IgD-negative memory B cell (primary cell): ENCODE measurements around the gene SPDYE2. TPM values are rescaled to one million over a fixed set of nuclear protein-coding genes. Genes with fewer than 3 reads are reported as not detected.
"Not testable (repeated sequence)": the region's sequence is repeated elsewhere in the genome, so short reads cannot be mapped to it uniquely, and the experiment has no call there.

ENCODE experiments used
- H3K27ac Mint-ChIP-seq, 3 donors: one replicate each; pipeline ENCODE4 v1.8.0; 2020 to 2022; ENCODE audit warnings: mild to moderate bottlenecking in 3 of 3, mixed read lengths in 3 of 3, moderate library complexity in 1 of 3
- H3K27me3 Mint-ChIP-seq: one replicate; pipeline ENCODE4 v1.8.0; 2021; ENCODE audit warnings: mixed read lengths
- H3K36me3 Mint-ChIP-seq: one replicate; pipeline ENCODE4 v1.8.0; 2020; ENCODE audit warnings: mild to moderate bottlenecking, mixed read lengths
- H3K4me1 Mint-ChIP-seq, 3 donors: one replicate each; pipeline ENCODE4 v1.8.0; 2020 to 2022; ENCODE audit warnings: mixed read lengths in 3 of 3, mild to moderate bottlenecking in 1 of 3
- H3K4me3 Mint-ChIP-seq, 4 donors: one replicate each; pipeline ENCODE4 v1.8.0; 2020 to 2022; ENCODE audit warnings: mild to moderate bottlenecking in 4 of 4, mixed read lengths in 4 of 4, moderate library complexity in 3 of 4
- H3K9me3 Mint-ChIP-seq, 3 donors: one replicate each; pipeline ENCODE4 v1.8.0; 2020 to 2021; ENCODE audit warnings: mixed read lengths in 3 of 3, mild to moderate bottlenecking in 1 of 3
- polyA plus RNA-seq: library from polyadenylated mRNA; unstranded; fragments of 300-500 nt; fragmentation: Illumina TruSeq; gene quantifications from one replicate; pipeline ENCODE4 v1.2.3, GENCODE V29; 2021

Gene SPDYE2
- polyA plus RNA-seq: 1.2 TPM

- H3K9me3 Mint-ChIP-seq: not testable (repeated sequence)
Measured at GRCh38 chr7:102550808-102551422, at the start of gene SPDYE2. Gene SPDYE2, plus strand, starts transcription at chr7:102551226. Its CDS starts 2,030 bp downstream, at chr7:102553256.

GRCh38 chr7:102503141-102503540 lies 47.9 kb upstream of the SPDYE2 start:
- H3K9me3 Mint-ChIP-seq: not testable (repeated sequence)

More at GRCh38 chr7:102550808-102551422, at the start of gene SPDYE2:
- H3K4me1 Mint-ChIP-seq, H3K36me3 Mint-ChIP-seq, H3K27ac Mint-ChIP-seq, H3K4me3 Mint-ChIP-seq, H3K27me3 Mint-ChIP-seq: not testable (repeated sequence)

GRCh38 chr7:102505298-102506185 lies 45.5 kb upstream of the SPDYE2 start:
- not testable (repeated sequence) for H3K4me3 Mint-ChIP-seq, H3K9me3 Mint-ChIP-seq, H3K27me3 Mint-ChIP-seq, H3K27ac Mint-ChIP-seq, H3K4me1 Mint-ChIP-seq, H3K36me3 Mint-ChIP-seq

More at GRCh38 chr7:102503141-102503540, 47.9 kb upstream of the SPDYE2 start:
- H3K27me3 Mint-ChIP-seq, H3K4me3 Mint-ChIP-seq, H3K27ac Mint-ChIP-seq, H3K4me1 Mint-ChIP-seq, H3K36me3 Mint-ChIP-seq: not testable (repeated sequence)

- not testable (repeated sequence) for H3K4me3 Mint-ChIP-seq, H3K27ac Mint-ChIP-seq, H3K4me1 Mint-ChIP-seq, H3K27me3 Mint-ChIP-seq, H3K9me3 Mint-ChIP-seq, H3K36me3 Mint-ChIP-seq
Measured at GRCh38 chr7:102507410-102508088, 43.5 kb upstream of the SPDYE2 start.

GRCh38 chr7:102510575-102510974 lies 40.5 kb upstream of the SPDYE2 start:
- not testable (repeated sequence) for H3K4me1 Mint-ChIP-seq, H3K4me3 Mint-ChIP-seq, H3K9me3 Mint-ChIP-seq, H3K36me3 Mint-ChIP-seq, H3K27me3 Mint-ChIP-seq, H3K27ac Mint-ChIP-seq

GRCh38 chr7:102511860-102512522 lies 39.0 kb upstream of the SPDYE2 start:
- H3K4me1 Mint-ChIP-seq, H3K27ac Mint-ChIP-seq, H3K4me3 Mint-ChIP-seq, H3K36me3 Mint-ChIP-seq, H3K9me3 Mint-ChIP-seq, H3K27me3 Mint-ChIP-seq: not testable (repeated sequence)

- not testable (repeated sequence) for H3K27me3 Mint-ChIP-seq, H3K4me1 Mint-ChIP-seq, H3K36me3 Mint-ChIP-seq, H3K27ac Mint-ChIP-seq, H3K9me3 Mint-ChIP-seq
- H3K4me3 Mint-ChIP-seq: peak overlapping the region in 1 of 4 donors; percentile 65
Measured at GRCh38 chr7:102512642-102513221, 38.3 kb upstream of the SPDYE2 start.

GRCh38 chr7:102514881-102515721 lies 35.9 kb upstream of the SPDYE2 start:
- not testable (repeated sequence) for H3K27ac Mint-ChIP-seq, H3K4me3 Mint-ChIP-seq, H3K4me1 Mint-ChIP-seq, H3K27me3 Mint-ChIP-seq, H3K9me3 Mint-ChIP-seq, H3K36me3 Mint-ChIP-seq

GRCh38 chr7:102515889-102516288 lies 35.1 kb upstream of the SPDYE2 start:
- not testable (repeated sequence) for H3K27ac Mint-ChIP-seq, H3K4me3 Mint-ChIP-seq, H3K27me3 Mint-ChIP-seq, H3K4me1 Mint-ChIP-seq, H3K9me3 Mint-ChIP-seq, H3K36me3 Mint-ChIP-seq

GRCh38 chr7:102516951-102517350 lies 34.1 kb upstream of the SPDYE2 start:
- not testable (repeated sequence) for H3K27ac Mint-ChIP-seq, H3K36me3 Mint-ChIP-seq, H3K27me3 Mint-ChIP-seq, H3K4me3 Mint-ChIP-seq, H3K9me3 Mint-ChIP-seq, H3K4me1 Mint-ChIP-seq

- not testable (repeated sequence) for H3K27ac Mint-ChIP-seq, H3K27me3 Mint-ChIP-seq, H3K9me3 Mint-ChIP-seq, H3K4me3 Mint-ChIP-seq, H3K36me3 Mint-ChIP-seq, H3K4me1 Mint-ChIP-seq
Measured at GRCh38 chr7:102517550-102518147, 33.4 kb upstream of the SPDYE2 start, which contains the start of gene RASA4B. Gene RASA4B, minus strand, starts transcription at chr7:102517777. Its CDS starts 67 bp downstream, at chr7:102517710.

- H3K9me3 Mint-ChIP-seq: not testable (repeated sequence)
Measured at GRCh38 chr7:102520797-102521196, 30.2 kb upstream of the SPDYE2 start.

GRCh38 chr7:102524803-102525202 lies 26.2 kb upstream of the SPDYE2 start:
- H3K27me3 Mint-ChIP-seq, H3K4me1 Mint-ChIP-seq, H3K27ac Mint-ChIP-seq, H3K9me3 Mint-ChIP-seq, H3K4me3 Mint-ChIP-seq, H3K36me3 Mint-ChIP-seq: not testable (repeated sequence)

More at GRCh38 chr7:102520797-102521196, 30.2 kb upstream of the SPDYE2 start:
- not testable (repeated sequence) for H3K36me3 Mint-ChIP-seq, H3K27me3 Mint-ChIP-seq, H3K4me1 Mint-ChIP-seq, H3K4me3 Mint-ChIP-seq, H3K27ac Mint-ChIP-seq

GRCh38 chr7:102527182-102527581 lies 23.8 kb upstream of the SPDYE2 start:
- H3K4me3 Mint-ChIP-seq, H3K27ac Mint-ChIP-seq, H3K4me1 Mint-ChIP-seq, H3K9me3 Mint-ChIP-seq, H3K27me3 Mint-ChIP-seq, H3K36me3 Mint-ChIP-seq: not testable (repeated sequence)
